NCI-H2029 (cell line): Measurements from ENCODE around the gene SLIT3.

ENCODE experiments used
- DNase-seq: peaks from one replicate; lab custom pipeline; 2025; lab: John Stamatoyannopoulos, UW

Gene SLIT3

GRCh38 chr5:169265888-169266287 is 35.1 kb downstream of the SLIT3 start:
- DNase-seq = no peak

DNA sequence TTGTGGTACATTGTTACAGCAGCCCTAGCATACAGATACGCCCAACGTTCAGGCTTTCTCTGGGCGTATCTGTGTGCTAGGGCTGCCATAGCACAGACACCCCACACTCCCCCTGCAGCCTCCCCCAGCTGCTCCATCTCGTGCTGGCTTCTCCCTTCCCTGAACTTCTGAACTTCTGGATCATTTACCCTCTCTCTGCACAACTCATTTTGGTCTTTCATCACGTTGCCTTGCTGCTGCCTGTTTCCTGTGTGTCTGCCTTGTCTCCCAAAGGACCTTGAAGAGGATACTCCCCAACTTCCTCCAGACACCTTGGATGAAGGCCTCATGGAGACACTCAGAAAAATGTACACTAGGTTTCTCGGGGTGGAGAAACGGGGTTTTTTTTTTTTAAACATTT is 37.3 kb downstream of the SLIT3 start:
- DNase-seq = no peak

GRCh38 chr5:169260896-169261569 is 39.9 kb downstream of the SLIT3 start:
- no peak for DNase-seq

DNA sequence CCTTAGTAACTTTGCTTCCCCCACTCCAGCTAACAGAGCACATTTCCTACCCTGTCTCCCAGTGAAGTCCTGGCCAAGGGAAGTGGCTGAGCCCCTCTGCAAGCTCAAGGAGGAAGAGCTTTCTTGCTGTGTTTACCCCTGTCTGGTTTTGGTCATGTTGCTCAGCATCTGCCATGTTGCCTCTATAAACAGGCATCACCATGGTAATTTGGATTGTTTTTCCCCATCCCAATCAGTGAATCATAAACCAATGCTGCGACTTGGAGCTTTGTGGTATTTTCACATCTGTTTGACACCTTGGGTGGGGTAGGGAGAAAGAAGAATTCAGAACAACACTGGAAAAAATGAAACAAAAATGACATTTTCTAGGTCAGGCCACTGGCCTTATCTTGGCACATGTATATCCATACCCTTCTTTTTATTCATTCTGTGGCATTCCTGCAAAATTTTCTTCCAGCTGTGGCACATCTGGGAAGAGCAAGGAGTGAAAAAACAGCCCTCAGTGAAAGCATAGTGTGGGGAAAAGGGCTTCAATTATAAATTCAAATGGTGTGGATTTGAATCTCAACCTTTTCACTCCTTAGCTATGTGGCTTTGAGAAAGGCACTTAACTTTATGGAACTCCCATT is 42.5 kb downstream of the SLIT3 start:
- DNase-seq = no peak

DNA sequence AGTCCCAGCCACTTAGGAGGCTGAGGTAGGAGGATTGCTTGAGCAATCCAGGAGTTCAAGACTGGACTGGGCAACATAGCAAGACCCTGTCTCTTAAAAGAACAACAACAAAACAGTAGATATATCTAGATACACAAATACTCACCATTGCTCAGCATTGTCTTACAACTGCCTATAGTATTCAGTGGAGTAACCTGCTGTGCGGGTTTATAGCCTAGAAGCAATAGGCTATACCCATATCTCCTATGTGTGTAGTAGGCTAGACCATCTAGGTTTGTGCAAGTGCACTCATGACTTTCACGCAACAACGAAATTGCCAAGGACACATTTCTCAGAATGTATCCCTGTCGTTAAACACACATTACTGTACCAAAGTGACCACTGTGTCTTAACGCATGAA is 44.7 kb downstream of the SLIT3 start:
- DNase-seq = no peak

GRCh38 chr5:169253071-169253470 is 47.9 kb downstream of the SLIT3 start:
- no peak for DNase-seq

DNA sequence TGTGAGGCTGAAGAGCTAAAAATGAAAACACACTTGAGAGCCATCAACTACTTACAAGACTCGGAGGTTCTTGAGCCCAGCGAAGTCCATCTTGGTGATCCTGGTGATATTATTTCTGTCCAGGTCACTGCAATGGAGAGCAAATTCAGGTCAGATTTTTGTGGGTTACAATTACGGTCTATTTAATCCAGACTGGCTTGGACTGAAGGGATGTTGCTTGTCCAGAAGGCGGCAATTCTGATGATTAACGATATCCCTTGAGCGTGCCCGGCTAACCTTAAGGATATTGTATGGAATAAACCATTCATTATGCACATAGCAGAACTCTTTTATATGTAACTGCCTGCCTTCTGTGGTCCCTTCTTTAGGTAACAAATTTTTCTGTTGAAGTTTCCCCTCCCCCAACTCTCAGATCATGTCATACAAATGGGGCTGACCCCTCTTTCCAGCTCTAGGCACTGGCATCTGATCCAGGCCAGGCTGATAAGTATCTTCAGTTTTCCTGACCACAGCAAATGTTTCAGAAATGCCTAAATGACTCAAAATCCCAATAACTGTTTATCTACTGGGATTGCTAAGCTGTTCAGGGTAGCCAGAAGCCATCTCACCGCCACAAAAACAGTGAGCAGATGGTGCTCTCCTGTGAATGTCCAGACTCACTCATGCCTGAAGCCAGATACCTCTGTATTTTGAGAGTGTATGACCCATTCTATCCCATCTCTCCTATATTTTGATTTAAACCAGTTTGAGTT is 49.4 kb downstream of the SLIT3 start:
- no peak for DNase-seq

GRCh38 chr5:169250887-169251286 is 50.1 kb downstream of the SLIT3 start:
- DNase-seq = no peak

DNA sequence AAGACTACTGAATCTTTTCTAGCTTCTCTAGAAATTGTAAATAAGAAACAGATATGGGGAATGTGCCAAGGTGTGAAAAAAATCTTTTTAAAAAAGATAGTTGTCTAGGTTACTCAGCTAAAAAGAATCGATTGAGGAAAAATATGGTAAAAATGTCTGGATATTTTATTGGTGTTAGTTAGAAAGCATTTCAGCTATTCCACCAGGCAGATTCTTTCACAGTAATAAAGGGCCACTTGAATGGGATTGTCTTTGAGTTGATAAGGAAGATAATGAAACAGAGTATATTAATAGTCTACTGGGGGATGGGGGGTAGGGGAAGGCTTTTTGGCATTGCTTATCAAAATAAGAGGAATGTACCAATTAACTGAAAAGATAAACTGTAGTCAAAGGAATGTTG is 51.9 kb downstream of the SLIT3 start:
- no peak for DNase-seq

DNA sequence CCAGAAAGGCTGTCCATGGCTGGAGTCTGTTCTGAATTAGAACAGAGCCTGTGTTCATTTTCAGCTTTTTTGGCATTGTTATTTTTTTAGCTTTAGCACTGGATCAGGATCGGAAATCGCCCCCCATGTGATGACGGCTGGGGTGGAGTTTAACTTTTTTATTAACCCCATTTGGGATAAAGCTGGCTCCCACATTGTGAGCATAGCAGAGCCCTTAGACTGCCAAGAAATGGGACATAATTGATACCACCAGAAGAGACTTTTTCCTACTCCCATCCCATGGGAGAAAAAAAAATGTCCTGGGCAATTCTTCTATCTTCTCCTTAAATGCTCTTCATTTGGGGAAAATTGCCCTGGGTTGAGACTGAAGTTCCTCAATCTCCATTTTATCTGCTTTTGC is 52.4 kb downstream of the SLIT3 start:
- no peak for DNase-seq

DNA sequence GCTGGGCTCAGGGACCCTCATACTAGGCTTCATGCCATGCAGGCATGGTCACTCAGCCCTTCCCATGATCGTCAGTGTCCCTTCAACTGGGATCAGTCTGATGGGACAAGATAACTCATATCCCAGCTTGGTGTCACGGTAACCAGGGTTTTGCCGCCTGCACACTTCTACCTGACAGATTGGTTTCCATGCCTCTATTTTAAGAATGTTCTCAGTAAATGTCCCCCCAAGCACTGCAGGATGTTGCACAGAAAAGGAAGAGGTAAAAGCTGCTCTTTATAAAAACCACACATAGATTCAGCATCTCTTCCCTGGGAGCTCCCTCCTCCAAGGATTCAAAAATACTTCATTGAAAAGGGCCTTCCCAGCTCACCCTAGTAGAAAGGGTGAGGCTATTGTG is 56.1 kb downstream of the SLIT3 start:
- no peak for DNase-seq

DNA sequence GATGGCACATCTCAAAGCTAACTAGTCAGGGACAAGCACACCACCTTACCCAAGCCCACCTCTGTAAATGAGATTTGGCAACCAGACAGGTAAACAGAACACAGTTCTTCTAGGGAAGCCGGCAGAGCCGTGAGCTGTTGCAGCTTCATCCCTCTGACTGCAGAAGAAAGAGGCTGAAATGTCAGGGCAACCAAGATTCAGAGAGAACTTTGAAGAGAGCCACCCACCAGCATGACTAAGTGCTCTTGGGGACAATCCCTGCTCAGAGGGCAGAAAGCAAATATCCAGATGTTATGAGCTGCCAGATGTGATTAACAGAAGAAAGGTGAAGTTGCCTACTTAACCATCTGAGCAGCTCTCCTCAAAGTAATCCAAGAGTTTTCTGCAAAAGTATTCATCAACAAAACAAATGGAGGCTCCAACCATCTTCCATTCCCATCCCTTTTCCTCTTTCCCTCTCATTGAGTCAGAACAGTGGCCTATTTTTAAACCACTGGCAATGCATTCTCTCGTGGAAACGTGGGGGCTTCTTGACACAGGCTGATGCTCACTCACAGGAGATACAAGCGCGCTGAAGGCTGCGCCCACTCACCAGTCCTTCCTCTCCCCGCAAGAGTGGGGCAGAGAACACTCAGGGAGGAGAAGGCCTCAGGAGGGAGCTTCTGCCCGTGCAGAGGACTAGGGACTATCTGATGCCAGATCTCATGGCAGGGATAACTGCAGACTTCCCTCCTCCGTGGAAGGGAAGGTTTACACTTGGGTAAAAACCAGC is 57.1 kb downstream of the SLIT3 start:
- no peak for DNase-seq

GRCh38 chr5:169242849-169243186 is 58.1 kb downstream of the SLIT3 start:
- DNase-seq = no peak

DNA sequence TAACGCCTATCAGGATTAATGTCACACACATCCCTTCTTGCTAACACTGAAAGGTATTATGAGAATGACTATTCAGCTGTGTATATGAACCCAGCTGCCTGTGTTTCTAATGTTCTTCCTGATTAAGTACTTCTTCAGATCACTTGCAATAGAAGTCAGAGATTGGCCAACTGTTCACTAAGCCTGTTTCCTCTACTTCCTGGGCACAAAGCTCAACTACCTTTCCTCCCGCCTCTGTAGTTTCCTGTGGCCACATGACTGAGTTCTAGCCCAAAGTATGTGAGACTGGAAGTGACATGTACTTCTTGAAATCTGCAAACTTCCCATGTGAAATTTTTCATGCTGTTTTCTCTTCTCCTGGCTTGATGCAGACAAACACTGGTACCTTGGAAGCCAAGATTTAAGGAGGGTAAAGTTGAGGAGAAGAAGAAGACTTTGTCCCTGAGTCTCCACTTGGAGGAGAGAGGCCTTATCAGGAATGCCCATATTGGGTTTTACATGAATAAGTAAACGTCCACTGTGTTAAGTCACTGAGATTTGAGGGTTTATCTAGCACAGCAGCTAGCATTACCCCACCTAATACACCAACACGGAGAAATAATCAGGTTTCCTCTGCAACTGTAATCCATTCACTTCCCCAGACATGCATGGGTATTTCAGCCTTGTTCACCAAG is 58.6 kb downstream of the SLIT3 start:
- no peak for DNase-seq

GRCh38 chr5:169229342-169229892 is 71.5 kb downstream of the SLIT3 start:
- DNase-seq = no peak

DNA sequence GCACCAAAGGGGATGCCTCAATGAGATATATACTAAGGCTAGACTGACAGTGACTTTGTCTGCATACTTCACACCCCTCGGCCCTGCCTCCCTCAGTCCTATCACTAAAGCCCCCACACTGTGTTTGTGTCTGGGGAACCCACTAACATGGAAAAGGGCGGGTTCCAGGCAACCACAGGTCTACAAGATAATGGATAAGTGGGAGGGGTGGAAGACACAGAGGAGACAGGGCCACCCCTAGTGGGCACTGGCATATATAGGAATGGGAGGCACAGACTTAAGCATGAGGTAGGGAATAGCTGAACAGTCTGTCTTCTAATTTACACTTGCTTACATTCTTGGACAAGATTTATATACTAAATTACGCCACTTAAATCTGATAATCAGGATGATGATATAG is 74.0 kb downstream of the SLIT3 start:
- DNase-seq = no peak

DNA sequence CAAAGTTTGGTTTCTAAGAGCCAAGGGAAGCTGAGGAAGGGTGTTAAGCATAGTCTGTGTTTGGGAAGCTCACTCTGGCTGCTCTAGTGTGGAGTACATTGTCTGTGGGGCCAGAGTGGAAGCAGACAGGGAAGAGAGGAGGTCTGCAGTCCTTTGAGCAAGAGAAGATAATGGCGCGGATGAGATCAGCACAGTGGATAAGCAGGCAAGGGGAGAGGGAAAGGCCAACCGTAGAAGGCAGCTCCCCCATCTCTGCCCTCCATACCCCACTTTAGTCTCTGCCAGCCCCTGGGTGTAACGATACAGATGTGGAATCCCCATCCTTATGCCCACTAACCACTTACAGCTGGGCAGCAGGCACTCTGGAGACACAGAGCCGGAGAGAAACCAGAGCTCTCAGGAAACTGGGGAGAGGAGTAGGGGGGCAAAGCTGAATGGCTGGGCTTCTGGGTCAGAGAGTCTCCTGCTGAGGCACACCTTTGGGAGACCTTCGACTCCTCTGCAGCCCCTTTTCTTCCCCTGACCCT is 75.0 kb downstream of the SLIT3 start:
- DNase-seq = no peak

DNA sequence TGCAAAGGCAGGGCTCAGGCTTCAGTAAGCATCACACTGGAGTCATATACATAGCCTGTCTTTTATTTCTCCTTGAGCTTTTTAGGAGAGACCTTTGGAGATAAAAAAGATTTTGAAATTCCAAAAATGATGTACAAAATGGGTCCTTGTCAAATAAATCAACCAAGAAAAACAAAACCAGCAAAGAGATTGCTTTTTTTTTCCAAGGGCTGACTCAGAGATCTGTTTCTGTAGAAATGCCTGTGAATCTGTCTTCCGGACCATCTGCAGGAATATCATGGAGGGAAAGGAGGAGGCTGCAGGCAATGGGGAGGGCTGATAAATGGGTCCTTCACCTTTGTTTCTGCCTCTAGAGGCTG is 77.4 kb downstream of the SLIT3 start:
- DNase-seq = no peak

DNA sequence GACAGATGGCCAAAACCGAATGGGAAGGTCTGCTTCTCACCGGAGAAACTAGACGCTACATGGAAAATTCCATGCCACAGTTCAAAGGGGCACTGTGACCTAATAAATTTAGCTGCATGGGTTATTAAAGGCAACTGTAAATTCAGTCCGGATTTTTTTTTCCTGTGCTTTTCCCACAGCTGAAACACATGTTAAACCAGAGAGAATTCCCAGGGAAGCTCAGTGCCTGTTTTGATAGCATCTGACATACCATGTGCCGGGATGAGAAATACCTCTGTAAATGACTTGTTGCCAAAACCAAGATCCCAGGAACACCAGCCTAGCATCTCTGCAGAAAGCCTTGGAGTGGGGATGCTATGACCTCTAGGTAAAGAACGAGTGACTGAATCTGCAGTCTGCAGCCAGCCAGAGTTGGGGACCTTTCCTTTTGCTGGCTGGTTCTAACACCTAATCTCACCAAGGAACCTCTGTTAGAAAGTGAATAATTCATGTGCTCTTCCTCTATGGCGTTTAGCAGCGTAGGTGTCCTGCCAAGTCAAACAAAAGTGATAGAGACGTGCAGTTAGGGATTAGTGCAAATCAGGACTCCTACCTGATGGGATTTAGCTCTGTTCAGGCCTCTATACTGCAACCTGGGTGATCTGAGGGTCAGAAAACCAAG is 77.9 kb downstream of the SLIT3 start:
- DNase-seq = no peak

DNA sequence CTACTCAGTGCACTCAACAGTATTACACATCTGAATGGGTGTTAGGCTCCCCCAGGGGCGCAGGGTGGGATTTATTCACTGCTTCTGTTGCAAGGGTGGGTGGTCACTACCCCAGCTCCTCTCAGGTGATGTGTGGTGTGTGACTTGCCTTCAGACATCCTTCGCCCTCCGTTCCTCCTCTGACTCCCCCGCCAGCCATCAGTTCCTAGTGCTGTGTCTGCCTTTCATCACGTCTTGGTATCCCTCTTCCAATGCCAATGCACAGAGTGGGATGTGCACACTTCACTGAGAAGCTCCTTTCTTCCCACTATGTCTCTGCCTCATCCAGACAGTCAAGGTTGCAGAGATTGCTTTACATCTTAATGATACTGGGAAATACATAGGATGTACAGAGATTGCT is 79.4 kb downstream of the SLIT3 start:
- no peak for DNase-seq

DNA sequence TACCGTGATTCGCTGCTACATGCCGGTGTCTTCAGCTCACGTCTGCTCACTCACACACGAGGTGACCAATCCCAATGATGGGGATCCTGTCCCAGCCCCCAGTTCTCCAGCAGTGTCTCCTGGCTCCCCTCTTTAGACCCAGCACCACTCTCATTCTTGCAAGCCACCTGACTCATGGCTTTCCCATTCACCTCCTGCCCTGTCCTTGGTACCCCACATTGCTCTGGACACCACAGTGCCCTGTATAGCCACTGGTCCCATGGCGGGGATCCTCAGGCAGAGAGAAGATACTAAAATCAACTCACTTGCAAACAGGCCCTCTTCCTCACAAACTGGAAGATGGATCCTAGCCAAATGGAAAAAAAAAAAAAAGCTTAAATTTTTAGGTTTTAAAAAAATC is 81.0 kb downstream of the SLIT3 start:
- DNase-seq = no peak
